Measurements from ENCODE around the gene CENPX.
A peak's percentile ranks its signal among the peaks of the same experiment; 100 is the strongest.
"Not testable (repeated sequence)": the region's sequence is repeated elsewhere in the genome, so short reads cannot be mapped to it uniquely, and the experiment has no call there.

Gene CENPX

GRCh38 chr17:81996757-81997441, 25.8 kb downstream of the CENPX start:
- DNase-seq = no peak

DNA sequence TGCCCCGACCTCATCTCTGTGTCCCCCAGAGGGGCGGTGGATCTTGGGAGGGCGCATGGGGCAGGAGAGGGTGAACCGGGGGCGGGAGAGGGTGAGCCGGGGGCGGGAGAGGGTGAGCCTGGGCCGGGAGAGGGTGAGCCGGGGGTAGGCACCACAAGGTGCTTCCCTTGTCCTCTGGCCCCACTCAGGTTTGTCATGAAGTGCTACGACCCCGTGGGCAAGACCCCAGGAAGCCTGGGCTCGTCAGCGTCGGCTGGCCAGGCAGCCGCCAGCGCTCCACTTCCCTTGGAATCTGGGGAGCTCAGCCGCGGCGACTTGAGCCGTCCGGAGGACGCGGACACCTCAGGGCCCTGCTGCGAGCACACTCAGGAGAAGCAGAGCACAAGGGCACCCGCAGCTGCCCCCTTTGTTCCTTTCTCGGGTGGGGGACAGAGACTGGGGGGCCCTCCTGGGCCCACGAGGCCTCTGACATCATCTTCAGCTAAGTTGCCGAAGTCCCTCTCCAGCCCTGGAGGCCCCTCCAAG, 26.4 kb downstream of the CENPX start:
- DNase-seq = no peak

- DNase-seq = no peak
Observed at GRCh38 chr17:81995463-81996231, 27.0 kb downstream of the CENPX start.

DNA sequence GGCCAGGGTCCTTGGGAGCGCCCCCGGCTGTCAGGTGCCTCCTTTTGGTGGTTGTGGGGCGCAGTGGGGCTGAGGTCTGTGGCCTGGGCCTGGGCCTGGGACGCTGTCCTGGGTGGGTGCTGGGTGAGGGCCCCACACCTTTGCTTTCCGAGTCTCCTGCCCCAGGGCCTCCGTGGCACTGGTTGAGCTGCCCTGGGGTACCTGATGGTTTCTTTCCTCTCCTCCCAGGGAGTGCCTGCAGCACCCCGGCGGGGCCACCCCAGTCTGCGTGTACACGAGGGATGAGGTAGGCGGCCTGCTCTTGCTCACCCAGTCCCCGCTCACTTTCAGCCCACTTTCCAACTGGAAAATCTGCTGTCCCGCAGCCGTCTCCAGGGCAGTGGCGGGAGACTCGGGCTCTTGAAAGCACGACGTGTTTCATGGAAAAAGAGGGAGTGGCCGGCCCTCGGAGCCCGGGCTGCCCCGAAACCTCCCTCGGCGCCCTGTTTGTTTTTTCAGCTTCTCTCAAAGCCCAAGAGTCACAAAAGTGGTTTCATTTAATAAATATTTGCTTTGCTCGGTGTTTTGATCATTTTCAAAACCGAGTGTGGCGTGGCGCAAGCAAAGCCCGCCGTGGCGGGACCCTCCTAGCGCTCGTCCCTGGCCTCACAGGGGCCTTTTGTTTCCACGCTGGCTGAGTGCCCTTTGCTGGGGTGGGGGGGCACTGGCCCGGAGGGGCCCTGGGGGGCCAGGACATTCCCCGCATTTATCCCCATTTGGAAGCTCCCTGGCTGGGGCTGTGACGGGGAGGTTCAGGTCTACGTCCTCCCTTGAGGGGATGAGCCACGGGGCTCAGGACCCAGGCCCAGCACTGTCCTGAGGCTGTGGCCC, 27.9 kb downstream of the CENPX start:
- no peak for DNase-seq

- DNase-seq = no peak
Observed at GRCh38 chr17:81993729-81994592, 28.7 kb downstream of the CENPX start.

GRCh38 chr17:81992306-81993102, 30.2 kb downstream of the CENPX start:
- no peak for DNase-seq

DNA sequence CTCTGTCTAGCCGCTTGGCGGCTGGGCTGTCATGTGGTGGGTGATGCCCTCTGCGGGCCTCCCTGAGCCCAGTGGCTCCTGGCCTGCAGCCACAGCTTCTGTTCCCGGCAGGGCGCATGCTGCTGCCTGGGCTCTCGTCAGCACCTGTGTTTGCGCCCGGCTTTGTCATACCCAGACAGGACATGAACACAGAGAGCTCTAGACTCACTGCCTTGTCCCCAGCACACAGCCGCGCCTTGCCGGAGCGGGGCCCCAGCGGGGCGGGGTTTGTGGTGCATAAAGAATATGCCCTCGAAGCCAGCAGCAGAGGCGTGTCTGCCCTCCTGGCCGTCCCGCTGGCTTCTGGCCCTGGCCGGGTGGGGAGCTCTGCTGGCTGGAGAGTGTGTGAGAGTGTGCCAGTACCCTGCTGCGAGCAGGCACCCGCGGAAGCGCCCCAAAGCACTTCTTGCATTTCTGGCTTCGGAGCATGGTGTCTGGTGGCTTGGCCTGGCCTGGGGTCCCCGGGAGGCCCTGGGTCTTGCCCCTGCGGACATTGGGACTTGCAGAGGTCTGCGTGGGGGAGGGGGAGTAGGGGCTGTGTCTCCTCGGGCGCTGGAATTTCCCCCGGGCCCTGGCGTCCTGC, 30.9 kb downstream of the CENPX start:
- peak; percentile 34 for DNase-seq

- no peak for DNase-seq
Observed at GRCh38 chr17:81990836-81991683, 31.6 kb downstream of the CENPX start.

DNA sequence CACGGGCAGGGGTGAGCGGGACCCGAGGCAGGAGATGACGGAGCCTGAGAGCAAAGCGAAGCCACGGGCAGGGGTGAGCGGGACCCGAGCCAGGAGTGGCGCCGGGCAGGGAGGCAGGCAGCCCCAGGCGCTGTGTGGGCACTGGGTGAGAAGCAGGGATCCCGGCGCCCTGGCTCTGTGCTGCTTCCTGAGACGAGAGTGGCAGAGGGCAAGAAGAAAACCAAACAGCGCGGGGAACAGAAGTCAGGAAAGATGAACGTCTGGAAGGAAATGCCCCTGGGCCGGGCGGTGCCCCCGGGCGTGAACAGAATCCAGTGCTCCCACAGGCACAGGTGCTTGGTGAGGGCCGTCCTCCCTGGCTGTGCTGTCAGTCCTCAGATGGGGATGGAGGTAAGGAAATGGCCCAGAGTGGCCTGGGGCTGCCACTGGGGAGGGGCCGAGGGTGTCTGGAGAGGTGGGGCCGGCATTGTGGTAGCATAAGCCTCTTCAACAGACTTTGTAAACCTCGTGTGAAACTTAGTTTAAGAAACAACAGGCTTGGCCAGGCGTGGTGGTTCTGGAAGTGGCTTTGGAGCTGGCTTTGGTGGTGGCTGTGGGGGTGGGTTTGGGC, 35.4 kb downstream of the CENPX start:
- DNase-seq = no peak

DNA sequence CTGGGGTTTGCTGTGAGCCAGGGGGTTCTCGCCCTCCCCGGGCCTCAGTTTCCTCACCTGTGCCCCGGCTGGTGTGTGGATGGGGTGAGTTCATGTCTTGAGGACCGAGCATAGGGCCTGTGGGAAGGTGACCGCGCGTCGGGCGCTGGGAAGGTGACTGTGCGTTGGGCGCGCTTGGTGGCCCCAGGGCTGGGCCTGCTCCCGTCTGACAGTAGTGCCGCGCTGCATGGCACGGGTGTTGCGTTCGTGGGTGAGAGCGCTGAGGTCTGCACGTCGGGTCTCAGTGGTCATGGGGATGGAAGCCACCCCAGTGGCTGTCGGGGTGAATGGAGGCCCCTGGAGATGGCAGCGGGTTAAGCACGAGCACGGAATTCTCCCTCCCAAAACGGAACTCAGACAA, 36.1 kb downstream of the CENPX start:
- no peak for DNase-seq

DNA sequence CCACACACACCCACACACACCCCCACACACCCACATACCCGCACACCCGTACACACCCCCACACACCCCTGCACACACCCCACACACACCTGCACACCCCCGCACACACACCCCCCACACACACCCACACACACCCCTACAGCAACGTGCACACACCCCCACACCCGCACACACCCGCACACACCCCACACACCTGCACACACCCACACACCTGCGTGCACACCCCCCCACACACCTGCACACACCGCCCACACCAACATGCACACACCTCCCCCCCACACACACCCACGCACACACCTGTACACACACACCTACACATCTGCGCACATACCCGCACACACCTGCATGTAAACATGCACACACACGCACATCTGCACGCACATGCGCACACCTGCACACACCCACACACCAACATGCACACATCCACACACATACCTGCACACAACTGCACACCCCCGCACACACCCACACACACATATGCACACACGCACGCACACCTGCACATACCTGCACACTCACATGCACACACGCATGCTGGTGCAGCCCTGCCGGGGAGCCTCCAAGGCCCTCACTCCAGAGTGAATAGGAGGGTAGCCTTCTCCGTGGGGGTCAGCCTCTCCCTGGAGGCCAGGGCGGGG, 37.8 kb downstream of the CENPX start:
- no peak for DNase-seq

DNA sequence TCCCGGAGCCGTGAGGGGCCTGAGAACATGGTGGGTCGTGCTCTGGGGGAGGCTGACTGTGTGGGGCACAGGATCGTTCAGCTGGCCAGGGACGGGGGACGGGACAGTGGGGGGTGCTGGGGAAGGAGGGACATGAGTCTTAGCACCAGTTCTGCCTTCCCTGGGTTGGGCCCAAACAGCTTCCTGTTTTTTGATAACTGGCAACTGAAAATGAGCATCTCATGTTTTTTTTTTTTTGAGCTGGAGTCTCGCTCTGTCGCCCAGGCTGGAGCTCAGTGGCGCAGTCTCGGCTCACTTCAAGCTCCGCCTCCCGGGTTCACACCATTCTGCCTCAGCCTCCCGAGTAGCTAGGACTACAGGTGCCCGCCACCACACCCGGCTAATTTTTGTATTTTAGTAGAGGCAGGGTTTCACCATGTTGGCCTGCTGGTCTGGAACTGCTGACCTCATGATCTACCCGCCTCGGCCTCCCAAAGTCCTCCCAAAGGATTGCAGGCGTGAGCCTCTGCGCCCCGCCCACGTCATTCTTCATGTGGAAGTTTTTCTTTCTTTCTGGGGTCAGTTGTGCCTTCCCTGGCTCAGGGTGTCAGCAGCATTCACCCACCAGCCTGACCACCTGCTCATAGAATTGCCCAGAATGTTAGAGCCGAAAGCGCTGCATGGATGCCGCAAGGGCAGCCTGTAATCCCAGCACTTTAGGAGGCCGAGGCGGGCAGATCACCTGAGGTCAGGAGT, 38.9 kb downstream of the CENPX start:
- DNase-seq = no peak

GRCh38 chr17:81983011-81983638, 39.6 kb downstream of the CENPX start:
- DNase-seq = no peak

DNA sequence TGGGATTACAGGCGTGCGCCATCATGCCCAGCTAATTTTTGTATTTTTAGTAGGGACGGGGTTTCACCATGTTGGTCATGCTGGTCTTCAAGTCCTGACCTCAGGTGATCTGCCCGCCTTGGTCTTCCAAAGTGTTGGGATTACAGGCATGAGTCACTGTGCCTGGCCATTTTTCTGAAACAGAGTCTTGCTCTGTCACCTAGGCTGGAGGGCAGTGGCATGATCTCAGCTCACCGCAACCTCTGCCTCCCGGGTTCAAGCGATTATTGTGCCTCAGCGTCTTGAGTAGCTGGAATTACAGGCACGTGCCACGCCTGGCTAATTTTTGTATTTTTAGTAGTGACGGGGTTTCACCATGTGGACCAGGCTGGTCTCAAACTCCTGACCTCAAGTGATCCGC, 41.2 kb downstream of the CENPX start:
- DNase-seq = not testable (repeated sequence)

- no peak for DNase-seq
Observed at GRCh38 chr17:81980707-81981343, 41.9 kb downstream of the CENPX start.

DNA sequence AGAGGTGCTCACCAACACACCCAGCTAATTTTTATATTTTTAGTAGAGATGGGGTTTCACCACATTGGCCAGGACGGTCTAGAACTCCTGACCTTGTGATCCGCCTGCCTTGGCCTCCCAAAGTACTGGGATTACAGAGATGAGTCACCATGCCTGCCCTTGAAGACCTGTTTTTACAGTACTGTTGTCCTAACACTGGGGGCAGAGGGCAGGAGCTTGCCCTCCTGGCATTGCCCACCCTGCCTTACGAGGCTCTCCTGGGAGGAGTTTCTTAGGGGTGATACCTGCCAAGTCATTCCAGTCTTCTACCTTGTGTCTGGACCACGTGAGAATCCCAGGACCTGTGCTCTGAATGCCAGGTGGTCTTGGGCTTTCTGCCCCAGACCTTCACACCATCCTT, 42.6 kb downstream of the CENPX start:
- no peak for DNase-seq

Measured in fibroblast of skin of abdomen (primary cell).